ENCODE results near the gene AUTS2.
"Not testable (repeated sequence)": the region's sequence is repeated elsewhere in the genome, so short reads cannot be mapped to it uniquely, and the experiment has no call there.

AUTS2 gene

DNA sequence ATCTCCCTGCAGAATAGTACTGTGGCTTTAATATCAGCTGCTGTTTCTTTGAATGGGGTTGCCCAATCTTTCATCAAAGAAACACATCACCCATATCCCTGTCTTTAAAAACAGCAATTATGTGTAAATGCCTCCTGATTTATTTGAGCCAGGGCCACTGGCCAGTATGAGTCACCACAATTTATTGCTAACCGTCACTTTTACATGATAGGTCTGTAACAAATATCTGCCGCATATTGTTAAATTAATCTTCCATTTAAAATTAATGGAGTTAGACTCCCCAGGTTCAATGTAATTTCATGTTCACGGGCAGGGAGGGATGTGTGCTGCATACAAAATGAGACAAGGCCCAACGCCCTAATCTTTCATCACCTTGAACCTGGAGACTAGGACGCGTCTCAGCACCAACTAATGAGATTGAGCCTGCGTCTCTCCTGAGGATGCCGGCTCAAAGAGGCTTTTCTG lies 673.4 kb downstream of the AUTS2 start:
- Histone ChIP-seq H3K27me3 (ENCODE audit: low read length) (no peaks in the 10 kb centered on the region), H3K79me2 (ENCODE audit: insufficient read depth, low read length) (no peaks in the 10 kb centered on the region), H3K9ac (ENCODE audit: low read length) (no peak overlapping the region), H3K4me3 (ENCODE audit: insufficient read depth, low read length, poor library complexity, severe bottlenecking) (no peak overlapping the region), H3K9me2 (replicated peaks; ENCODE audit: insufficient read depth, low read length) (no peaks in the 10 kb centered on the region), H4K20me1 (ENCODE audit: low read depth, low read length) (no peaks in the 10 kb centered on the region), H3K27ac (ENCODE audit: low read depth, low read length) (no peak overlapping the region), H2AFZ (ENCODE audit: low read depth, low read length, severe bottlenecking) (no peak overlapping the region), H3K4me2 (ENCODE audit: low read depth, low read length, poor library complexity, severe bottlenecking) (no peak overlapping the region), H3K36me3 (ENCODE audit: low read length) (no peaks in the 10 kb centered on the region), H3K9me3 (ENCODE audit: insufficient read depth, low read length) (no peaks in the 10 kb centered on the region), H3F3A (ENCODE audit: insufficient read depth) (no peaks in the 10 kb centered on the region)
- TF ChIP-seq, protein P1, sequence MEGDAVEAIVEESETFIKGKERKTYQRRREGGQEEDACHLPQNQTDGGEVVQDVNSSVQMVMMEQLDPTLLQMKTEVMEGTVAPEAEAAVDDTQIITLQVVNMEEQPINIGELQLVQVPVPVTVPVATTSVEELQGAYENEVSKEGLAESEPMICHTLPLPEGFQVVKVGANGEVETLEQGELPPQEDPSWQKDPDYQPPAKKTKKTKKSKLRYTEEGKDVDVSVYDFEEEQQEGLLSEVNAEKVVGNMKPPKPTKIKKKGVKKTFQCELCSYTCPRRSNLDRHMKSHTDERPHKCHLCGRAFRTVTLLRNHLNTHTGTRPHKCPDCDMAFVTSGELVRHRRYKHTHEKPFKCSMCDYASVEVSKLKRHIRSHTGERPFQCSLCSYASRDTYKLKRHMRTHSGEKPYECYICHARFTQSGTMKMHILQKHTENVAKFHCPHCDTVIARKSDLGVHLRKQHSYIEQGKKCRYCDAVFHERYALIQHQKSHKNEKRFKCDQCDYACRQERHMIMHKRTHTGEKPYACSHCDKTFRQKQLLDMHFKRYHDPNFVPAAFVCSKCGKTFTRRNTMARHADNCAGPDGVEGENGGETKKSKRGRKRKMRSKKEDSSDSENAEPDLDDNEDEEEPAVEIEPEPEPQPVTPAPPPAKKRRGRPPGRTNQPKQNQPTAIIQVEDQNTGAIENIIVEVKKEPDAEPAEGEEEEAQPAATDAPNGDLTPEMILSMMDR (IDR thresholded peaks at IDR 0.05; ENCODE audit: insufficient read depth, low read length, poor library complexity, severe bottlenecking) = no peak
- no peak for TF ChIP-seq EZH2phosphoT487 (conservative IDR thresholded peaks at IDR 0.05; ENCODE audit: low read length)

DNA sequence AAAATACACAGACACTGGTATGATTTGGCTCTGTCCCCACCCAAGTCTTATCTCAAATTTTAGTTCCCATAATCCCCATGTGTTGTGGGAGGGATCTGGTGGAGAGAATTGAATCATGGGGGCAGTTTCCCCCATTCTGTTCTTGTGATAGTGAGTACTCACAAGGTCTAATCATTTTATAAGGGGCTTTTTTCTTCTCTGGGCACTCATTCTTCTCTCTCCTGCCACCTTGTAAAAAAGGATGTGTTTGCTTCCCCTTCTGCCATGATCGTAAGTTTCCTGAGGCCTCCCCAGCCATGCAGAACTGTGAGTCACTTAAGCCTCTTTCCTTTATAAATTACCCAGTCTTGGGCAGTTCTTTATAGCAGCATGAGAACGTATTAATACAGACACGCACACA lies 677.3 kb downstream of the AUTS2 start:
- not testable (repeated sequence) for H3K4me3 ChIP-seq (ENCODE audit: insufficient read depth, low read length, poor library complexity, severe bottlenecking); H2AFZ ChIP-seq (ENCODE audit: low read depth, low read length, severe bottlenecking); H3K9me2 ChIP-seq (replicated peaks; ENCODE audit: insufficient read depth, low read length); H3K79me2 ChIP-seq (ENCODE audit: insufficient read depth, low read length); H3F3A ChIP-seq (ENCODE audit: insufficient read depth); H3K9me3 ChIP-seq (ENCODE audit: insufficient read depth, low read length); H4K20me1 ChIP-seq (ENCODE audit: low read depth, low read length); H3K27ac ChIP-seq (ENCODE audit: low read depth, low read length); H3K9ac ChIP-seq (ENCODE audit: low read length); H3K4me2 ChIP-seq (ENCODE audit: low read depth, low read length, poor library complexity, severe bottlenecking); H3K36me3 ChIP-seq (ENCODE audit: low read length); H3K27me3 ChIP-seq (ENCODE audit: low read length)

DNA sequence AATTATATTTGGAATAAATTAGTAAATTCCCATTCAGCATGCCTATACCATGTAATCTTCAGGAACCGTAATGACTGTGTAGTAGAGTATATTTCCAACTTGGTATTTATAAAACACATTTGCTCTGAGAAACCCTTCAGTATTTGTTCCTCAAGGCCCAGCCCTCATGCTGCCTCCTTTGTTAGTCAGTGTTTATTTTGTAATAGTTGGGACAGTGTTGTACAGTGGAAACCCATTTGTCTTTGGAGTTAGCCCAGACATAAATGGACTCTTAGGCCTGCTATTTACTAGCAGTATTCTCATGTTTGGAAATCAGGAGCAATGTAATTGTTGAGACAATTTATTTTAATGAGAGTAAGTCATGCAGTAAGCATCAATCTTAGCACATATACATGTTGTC lies 686.9 kb downstream of the AUTS2 start:
- no peak overlapping the region for H3K4me3 ChIP-seq (ENCODE audit: insufficient read depth, low read length, poor library complexity, severe bottlenecking)

DNA sequence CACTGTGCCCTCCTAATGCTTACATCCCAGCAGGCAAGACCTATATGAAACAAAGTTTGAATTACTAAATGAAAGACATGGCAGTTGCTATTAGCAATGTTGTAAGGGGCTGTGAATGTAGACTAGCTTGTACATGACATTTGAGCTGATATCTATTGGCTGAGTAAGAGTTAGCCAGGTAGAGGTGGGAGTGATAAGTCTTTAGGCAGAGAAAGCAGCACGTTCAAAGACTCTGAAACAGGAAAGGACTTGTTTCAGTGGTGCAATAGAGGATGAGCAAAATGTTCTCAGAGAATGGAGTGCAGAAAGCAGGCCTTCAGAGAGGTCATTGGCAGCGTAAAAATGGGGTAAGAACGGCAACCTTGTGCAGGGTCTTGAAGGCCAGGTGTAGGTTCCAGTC lies 687.6 kb downstream of the AUTS2 start:
- Histone ChIP-seq H2AFZ (ENCODE audit: low read depth, low read length, severe bottlenecking) (no peak overlapping the region), H3K4me3 (ENCODE audit: insufficient read depth, low read length, poor library complexity, severe bottlenecking) (no peak overlapping the region), H3K9me2 (replicated peaks; ENCODE audit: insufficient read depth, low read length) (no peaks in the 10 kb centered on the region), H3K36me3 (ENCODE audit: low read length) (no peaks in the 10 kb centered on the region), H3K27me3 (ENCODE audit: low read length) (no peaks in the 10 kb centered on the region), H4K20me1 (ENCODE audit: low read depth, low read length) (no peaks in the 10 kb centered on the region), H3K4me2 (ENCODE audit: low read depth, low read length, poor library complexity, severe bottlenecking) (no peak overlapping the region), H3K9ac (ENCODE audit: low read length) (no peak overlapping the region), H3K9me3 (ENCODE audit: insufficient read depth, low read length) (no peaks in the 10 kb centered on the region), H3F3A (ENCODE audit: insufficient read depth) (no peaks in the 10 kb centered on the region), H3K27ac (ENCODE audit: low read depth, low read length) (no peak overlapping the region), H3K79me2 (ENCODE audit: insufficient read depth, low read length) (no peaks in the 10 kb centered on the region)
- TF ChIP-seq, protein P1 (IDR thresholded peaks at IDR 0.05; ENCODE audit: insufficient read depth, low read length, poor library complexity, severe bottlenecking) = no peak
- no peak for TF ChIP-seq EZH2phosphoT487 (conservative IDR thresholded peaks at IDR 0.05; ENCODE audit: low read length)

More for the DNA sequence above, 686.9 kb downstream of the AUTS2 start:
- Histone ChIP-seq H3K9ac (ENCODE audit: low read length) (no peak overlapping the region), H3F3A (ENCODE audit: insufficient read depth) (no peaks in the 10 kb centered on the region), H3K36me3 (ENCODE audit: low read length) (no peaks in the 10 kb centered on the region), H3K9me2 (replicated peaks; ENCODE audit: insufficient read depth, low read length) (no peaks in the 10 kb centered on the region), H3K4me2 (ENCODE audit: low read depth, low read length, poor library complexity, severe bottlenecking) (no peak overlapping the region), H2AFZ (ENCODE audit: low read depth, low read length, severe bottlenecking) (no peak overlapping the region), H3K9me3 (ENCODE audit: insufficient read depth, low read length) (no peaks in the 10 kb centered on the region), H3K27me3 (ENCODE audit: low read length) (no peaks in the 10 kb centered on the region), H3K27ac (ENCODE audit: low read depth, low read length) (no peak overlapping the region), H4K20me1 (ENCODE audit: low read depth, low read length) (no peaks in the 10 kb centered on the region), H3K79me2 (ENCODE audit: insufficient read depth, low read length) (no peaks in the 10 kb centered on the region)
- TF ChIP-seq, protein P1 (IDR thresholded peaks at IDR 0.05; ENCODE audit: insufficient read depth, low read length, poor library complexity, severe bottlenecking) = no peak
- TF ChIP-seq EZH2phosphoT487 (conservative IDR thresholded peaks at IDR 0.05; ENCODE audit: low read length) = no peak

All from SU-DHL-6 (cell line).